Measurements from ENCODE around the gene TPCN2.

GRCh38 chr11:69157156-69157821 is 108.6 kb downstream of the TPCN2 start:
- TF ChIP-seq CTCF (IDR thresholded peaks at IDR 0.05) (no peak), POLR2A (IDR thresholded peaks at IDR 0.05) (no peak)

Measured in heart left ventricle (tissue), 13 donors.